Esophagus mucosa (tissue), 1 donor: Measurements from ENCODE around the gene SLC30A7. TPM values are rescaled to one million over a fixed set of nuclear protein-coding genes. Genes with fewer than 3 reads are reported as not detected.
"Not testable (repeated sequence)": the region's sequence is repeated elsewhere in the genome, so short reads cannot be mapped to it uniquely, and the experiment has no call there.

ENCODE experiments used
- ATAC-seq: fragments of 200-7000 bp; cut with Tn5 transposase; one replicate; pipeline ENCODE4 v1.9.1; 2020
- total RNA-seq: library from RNA; stranded (reverse); gene quantifications from one replicate; pipeline ENCODE4 v1.2.4, GENCODE V29; 2023
- donor health status: DM: yes; HTN: yes; CAD: no.

The SLC30A7 gene
- 15.9 TPM for total RNA-seq

DNA sequence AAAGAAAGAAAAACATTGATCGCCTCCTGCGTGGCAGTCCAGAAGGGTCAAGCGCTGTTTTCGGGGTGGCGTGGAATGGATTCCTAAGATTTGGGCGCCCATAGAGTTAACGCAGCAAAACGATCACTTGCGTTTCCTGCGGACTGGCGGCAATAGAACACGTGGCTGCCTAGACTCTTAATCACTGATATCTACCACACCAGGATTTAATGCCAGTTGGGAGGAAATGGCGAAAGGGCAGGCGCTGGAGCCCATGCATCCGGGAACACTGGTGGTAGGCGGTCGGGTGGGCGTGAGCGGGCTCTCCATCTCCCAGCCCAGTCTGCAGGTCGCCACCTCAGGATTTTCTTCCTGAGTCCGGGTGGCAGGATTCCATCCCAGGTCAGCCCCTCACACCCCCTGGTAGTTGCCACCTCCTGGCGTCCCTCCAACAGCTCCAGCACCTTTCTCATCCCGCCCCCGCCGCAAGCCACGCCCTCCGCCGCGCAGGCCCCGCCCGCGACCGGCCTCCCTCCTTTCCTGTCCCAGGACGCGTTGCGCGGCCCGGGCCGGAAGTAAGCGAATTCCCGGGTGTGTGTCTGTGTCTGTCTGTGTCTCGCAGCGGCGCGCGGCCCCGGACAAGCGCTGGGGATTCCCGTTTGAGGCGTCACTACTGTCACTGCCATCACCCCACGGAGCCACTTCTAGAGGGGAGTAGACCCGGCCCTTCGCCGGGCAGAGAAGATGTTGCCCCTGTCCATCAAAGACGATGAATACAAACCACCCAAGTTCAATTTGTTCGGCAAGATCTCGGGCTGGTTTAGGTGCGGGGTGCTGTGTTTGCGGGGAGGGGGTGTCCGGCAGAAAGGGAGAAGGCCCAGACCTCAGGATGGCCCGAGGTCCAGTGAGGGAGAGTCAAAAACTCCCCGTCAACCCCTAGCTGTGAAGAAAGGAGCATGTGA, at the start of gene SLC30A7:
TSS of gene SLC30A7 (plus strand) at position 551 of the 941 bp plus-strand sequence. CDS start at position 724, 173 bp downstream.
- ATAC-seq = peak; percentile 98

DNA sequence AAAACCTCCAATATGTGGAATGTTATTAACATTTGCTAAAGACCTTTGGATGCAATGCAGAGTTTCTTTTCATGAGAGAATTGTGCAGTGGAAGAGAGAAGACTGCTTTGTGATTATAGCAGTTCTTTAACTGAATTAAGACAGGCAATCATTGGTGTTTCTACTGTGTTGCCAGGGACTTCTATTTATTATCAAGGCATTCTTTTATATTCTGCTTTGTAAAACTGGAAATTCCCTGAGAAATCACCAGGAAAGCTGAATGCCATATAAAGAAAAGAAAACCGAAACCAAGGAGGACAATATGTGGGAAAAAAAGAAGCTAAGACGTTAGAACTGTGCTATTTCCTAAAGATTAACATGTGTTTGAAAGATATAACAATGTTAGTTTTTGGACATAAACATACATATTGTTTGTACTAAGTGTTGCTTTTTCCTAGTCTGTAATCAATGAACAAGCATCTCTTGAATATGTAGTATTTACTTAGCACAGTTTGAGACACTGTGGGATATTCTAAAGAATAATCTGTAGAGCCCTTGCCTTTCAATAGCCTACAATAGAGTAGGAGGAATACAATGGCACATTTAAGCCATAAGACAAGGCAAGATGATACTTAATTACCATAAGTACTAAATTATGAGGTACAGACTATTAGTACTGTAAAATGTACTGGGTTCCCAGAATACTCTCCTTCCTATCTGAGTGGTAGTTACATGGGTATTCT, 48.4 kb upstream of the SLC30A7 start:
- ATAC-seq = no peak

- ATAC-seq = no peak
These were observed 44.2 kb upstream of the SLC30A7 start for GRCh38 chr1:100851726-100852125.

GRCh38 chr1:100852976-100853375, 42.9 kb upstream of the SLC30A7 start:
- ATAC-seq = no peak

GRCh38 chr1:100855116-100855515, 40.8 kb upstream of the SLC30A7 start:
- ATAC-seq = not testable (repeated sequence)

DNA sequence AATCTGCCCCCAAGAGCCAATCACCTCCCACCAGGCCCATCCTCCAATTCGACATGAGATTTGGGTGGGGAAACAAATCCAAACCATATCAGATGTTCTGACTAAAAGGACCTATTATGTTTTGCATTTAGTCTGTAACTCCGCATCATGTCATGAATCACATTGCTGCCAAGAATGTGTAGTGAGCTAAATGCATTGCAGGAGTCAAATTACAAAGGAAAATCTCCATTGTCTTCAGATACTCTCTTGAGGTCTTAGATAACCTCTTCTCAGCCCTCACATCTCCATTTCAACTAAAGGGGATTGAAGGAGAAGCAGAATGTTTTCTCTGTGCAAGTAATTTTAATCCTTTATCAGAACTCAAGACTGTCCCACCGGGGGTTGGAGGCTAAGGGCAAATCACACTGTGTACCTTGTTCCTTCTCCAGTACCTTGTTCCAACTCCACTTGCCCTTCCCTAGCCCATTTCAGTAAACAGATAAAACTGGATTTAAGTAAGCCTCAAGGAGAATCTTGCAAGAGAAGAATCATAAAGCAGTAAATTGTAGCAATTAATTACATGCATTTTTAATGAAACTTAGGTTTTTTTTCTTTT, 35.4 kb upstream of the SLC30A7 start:
- ATAC-seq = no peak

DNA sequence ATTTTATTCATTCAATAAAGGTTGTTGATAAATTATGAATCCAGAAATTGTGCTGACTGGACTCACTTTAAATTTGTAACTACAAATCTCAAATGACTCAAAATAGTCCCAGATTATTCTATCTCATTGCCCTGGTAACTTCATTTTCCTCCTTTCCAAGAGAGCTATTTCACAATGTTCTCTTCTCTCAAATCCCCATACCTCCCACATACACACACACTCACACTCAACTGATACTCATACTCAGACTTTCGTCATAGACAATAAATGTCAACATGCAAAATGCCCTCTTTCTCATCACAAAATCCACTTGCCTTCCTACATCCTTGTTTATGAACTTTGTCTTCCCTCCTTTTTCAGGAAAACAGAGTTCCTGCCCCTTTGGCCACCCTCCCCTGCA, 34.5 kb upstream of the SLC30A7 start:
- no peak for ATAC-seq

GRCh38 chr1:100862591-100862990, 33.3 kb upstream of the SLC30A7 start:
- ATAC-seq = no peak

DNA sequence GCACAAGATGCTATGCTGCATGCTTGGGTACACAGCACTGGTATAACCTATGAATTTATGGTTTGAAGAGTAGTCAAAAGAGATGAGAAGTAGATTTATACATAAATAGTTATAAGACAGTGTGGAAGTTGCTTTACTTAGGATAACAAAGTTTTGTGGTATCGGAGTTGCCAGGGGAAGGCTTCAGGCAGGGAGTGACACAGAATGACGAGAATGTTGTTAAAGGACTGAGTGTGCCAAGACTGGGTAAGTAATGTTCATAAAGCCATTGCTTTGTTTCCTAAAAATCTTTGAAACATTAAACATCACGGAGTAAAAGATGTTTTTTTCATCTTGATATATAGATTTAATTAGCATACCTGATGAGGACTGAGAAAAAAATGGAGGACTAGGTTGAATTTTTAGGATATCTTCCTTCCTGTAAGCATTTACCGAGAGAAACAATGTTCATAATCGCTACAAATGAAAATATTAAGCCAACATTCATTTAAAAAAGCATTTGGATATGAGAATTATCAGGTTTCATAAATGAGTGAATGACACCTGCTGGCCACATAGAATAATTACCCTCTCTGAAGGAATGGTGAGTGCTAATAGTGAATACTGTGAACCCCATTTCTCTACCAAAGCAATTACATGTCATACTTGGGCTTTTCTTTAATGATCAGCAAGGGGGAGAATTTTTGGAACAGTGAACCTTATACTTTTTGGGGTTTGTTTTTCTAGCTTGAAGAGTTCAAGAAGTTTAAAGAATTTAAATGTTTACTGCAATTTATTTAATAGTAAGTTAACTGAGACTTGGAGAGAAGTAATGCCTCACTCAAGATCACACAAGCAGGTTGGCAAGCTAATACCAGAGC, 29.6 kb upstream of the SLC30A7 start:
- no peak for ATAC-seq

DNA sequence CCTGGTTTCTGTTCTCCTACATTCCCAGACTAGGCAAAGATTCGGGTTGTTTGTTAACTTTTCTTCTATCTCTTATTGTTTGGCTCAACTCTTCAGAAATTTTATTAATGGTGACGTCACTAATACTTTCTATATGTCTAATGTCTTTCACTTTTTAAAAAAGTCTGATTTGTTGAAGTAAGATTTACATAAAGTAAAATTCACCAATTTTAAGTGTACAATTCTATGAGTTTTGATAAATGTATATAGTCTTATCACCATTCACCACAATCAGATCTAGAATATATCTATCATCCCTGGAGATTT, 29.0 kb upstream of the SLC30A7 start:
- ATAC-seq = no peak

DNA sequence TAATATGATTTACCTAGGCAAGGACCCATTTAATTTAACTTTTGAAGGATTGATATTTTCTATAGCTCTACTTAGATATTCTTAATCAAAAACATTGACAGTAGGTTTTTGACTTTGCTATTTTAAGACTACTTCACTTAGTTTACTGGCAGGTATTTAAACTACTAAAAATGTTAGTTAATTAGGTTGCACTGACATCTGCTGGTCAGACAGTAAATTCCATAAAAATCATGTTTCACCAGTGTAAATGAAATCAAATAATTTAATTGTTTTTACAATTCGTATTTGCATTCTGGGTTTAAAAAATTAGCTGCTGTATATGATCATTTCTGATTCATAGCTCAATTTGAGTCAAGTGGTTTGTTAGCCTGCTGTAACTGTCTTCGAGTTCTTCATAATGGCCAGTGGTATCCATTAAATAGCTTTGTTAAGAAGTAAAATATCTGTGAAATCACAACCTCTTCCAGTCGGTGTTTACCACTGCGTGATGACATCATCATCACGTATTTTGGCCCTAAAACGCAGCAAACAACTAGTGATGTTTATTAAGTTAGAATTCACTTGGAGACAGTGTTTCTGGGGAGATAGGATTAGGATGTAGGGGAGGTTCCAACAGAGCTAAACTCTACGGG, 27.4 kb upstream of the SLC30A7 start:
- ATAC-seq = no peak

DNA sequence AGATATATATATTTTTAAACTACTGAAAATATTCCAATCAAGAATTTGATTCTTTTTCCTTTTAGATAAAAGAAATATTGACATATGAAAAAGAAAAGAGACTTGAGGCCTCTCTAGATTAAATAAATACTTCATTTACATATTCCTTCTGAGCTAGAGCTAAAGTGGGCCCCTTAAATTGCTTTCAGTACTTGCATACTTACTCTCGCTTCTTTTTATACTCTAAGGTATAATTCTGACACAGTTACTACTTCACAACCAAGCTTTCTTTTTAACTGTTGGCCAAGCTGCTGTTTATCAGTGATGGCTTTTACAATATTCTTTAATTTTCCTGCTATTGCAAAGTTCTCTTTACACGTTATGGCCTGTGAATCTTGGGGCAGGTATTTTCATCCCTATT, 25.9 kb upstream of the SLC30A7 start:
- no peak for ATAC-seq

- no peak for ATAC-seq
These were observed 21.5 kb upstream of the SLC30A7 start for GRCh38 chr1:100874433-100874832.

- no peak for ATAC-seq
These were observed 20.7 kb upstream of the SLC30A7 start for GRCh38 chr1:100875228-100875627.

- ATAC-seq = no peak
These were observed 19.6 kb upstream of the SLC30A7 start for GRCh38 chr1:100876291-100876690.

GRCh38 chr1:100879422-100879821, 16.5 kb upstream of the SLC30A7 start:
- no peak for ATAC-seq

DNA sequence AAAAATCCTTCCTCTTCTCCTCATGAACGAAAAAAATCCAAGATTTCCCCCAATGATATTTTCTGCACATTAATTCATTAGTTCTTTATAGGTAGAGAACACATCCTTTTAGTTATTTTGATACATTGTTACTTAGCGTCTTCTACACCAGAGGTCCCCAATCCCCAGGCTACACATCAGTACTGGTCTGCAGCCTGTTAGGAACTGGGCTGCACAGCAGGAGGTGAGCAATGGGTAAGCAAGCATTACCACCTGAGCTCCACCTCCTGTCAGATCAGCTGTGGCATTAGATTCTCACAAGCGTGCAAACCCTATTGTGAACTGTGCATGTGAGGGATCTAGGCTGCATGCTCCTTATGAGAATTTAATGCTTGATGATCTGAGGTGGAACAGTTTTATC, 14.2 kb upstream of the SLC30A7 start:
- no peak for ATAC-seq

GRCh38 chr1:100882698-100883097, 13.2 kb upstream of the SLC30A7 start:
- ATAC-seq = no peak

DNA sequence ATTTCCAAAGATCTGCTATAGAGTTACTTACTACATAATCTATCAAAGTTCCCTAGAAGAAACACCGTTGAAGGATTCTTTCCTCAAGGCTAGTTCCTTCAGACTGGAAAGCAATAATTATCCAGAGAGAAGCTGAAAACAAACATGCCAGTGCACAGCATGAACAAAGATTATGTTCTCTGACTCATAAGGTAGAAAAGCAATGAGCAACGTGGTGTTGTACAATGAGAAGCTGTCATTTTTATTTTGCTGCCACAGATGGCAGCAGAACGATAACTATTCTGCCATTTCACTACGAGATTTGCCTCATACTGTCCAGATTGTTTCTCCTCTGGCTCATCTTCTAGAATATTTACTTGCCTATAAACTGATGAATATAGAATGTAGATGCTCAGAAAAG, 11.9 kb upstream of the SLC30A7 start:
- ATAC-seq = peak; percentile 92

DNA sequence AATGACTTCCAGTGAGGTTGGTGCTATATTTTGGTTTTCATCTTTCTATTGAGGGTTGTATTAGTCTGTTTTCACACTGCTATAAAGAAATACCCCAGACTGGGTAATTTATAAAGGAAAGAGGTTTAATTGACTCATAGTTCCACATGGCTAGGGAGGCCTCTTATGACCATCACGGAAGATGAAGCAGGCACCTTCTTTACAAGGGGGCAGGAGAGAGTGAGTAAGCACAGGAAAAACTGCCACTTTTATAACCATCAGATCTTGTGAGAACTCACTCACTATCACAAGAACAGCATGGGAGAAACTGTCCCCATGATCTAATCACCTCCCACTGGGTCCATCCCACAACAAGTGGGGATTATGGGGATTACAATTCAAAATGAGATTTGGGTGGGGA, 6.9 kb upstream of the SLC30A7 start:
- ATAC-seq = not testable (repeated sequence)

DNA sequence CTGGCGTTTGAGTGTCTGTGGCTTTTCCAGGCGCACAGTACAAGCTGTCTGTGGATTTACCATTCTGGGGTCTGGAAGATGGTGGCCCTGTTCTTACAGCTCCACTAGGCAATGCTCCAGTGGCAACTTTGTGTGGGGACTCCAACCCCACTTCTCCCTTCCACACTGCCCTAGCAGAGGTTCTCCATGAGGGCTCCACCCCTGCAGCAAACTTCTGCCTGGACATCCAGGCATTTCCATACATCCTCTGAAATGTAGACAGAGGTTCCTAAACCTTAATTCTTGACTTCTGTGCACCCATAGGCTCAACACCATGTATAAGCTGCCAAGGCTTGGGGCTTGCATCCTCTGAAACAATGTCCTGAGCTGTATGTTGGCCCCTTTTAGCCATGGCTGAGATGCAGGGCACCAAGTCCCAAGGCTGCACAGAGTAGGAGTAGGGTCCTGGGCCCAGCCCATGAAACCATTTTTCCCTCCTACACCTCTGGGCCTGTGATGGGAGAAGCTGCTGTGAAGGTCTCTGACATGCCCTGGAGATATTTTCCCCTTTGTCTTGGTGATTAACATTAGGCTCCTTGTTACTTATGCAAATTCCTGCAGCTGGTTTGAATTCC, 5.9 kb upstream of the SLC30A7 start:
- ATAC-seq = not testable (repeated sequence)

DNA sequence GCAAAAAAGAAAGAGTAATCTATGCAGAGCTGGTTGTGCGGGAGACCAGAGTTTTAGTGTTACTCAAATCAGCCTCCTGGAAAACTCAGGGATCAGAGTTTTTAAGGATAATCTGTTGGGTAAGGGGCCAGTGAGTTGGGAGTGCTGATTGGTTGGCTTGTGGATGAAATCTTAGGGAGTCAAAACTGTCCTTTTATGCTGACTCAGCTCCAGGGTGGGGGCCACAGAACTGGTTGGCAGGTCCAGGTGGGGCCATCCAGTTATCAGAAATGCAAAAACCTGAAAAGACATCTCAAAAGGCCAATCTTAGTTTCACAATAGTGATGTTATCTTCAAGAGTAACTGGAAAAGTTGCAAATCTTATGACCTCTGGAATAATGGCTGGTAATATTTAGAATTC, 4.5 kb upstream of the SLC30A7 start:
- no peak for ATAC-seq
